HG03025 (cell line): ENCODE measurements around the gene CLSTN2.

Source experiments
- ATAC-seq: cut with Tn5 transposase; IDR thresholded peaks from one replicate; pipeline ENCODE4 v1.9.1; 2021; ENCODE audit warnings: mild to moderate bottlenecking, moderate library complexity; ENCODE audit not compliant: unreplicated experiment, low FRiP score

The CLSTN2 gene

GRCh38 chr3:139994891-139995290 is 59.9 kb downstream of the CLSTN2 start:
- no peak for ATAC-seq

GRCh38 chr3:140004271-140004670 is 69.3 kb downstream of the CLSTN2 start:
- no peak for ATAC-seq

GRCh38 chr3:140006331-140006730 is 71.3 kb downstream of the CLSTN2 start:
- no peak for ATAC-seq

GRCh38 chr3:140007081-140007480 is 72.1 kb downstream of the CLSTN2 start:
- ATAC-seq, result no peak

- no peak for ATAC-seq
These were observed 73.2 kb downstream of the CLSTN2 start for GRCh38 chr3:140007911-140008869.

GRCh38 chr3:140010391-140010790 is 75.4 kb downstream of the CLSTN2 start:
- no peak for ATAC-seq

- no peak for ATAC-seq
These were observed 76.1 kb downstream of the CLSTN2 start for GRCh38 chr3:140011086-140011485.

- ATAC-seq, result no peak
These were observed 76.8 kb downstream of the CLSTN2 start for GRCh38 chr3:140011611-140012277.

- ATAC-seq, result no peak
These were observed 78.2 kb downstream of the CLSTN2 start for GRCh38 chr3:140013220-140013619.

GRCh38 chr3:140014831-140015495 is 80.0 kb downstream of the CLSTN2 start:
- ATAC-seq, result no peak

GRCh38 chr3:140015741-140016140 is 80.8 kb downstream of the CLSTN2 start:
- ATAC-seq, result no peak

- ATAC-seq, result no peak
These were observed 83.6 kb downstream of the CLSTN2 start for GRCh38 chr3:140018556-140018955.

- ATAC-seq, result no peak
These were observed 85.0 kb downstream of the CLSTN2 start for GRCh38 chr3:140019946-140020345.

- ATAC-seq, result no peak
These were observed 85.6 kb downstream of the CLSTN2 start for GRCh38 chr3:140020541-140020940.

- no peak for ATAC-seq
These were observed 86.3 kb downstream of the CLSTN2 start for GRCh38 chr3:140021269-140021668.

- ATAC-seq, result no peak
These were observed 87.2 kb downstream of the CLSTN2 start for GRCh38 chr3:140022066-140022770.

GRCh38 chr3:140023616-140024530 is 88.9 kb downstream of the CLSTN2 start:
- no peak for ATAC-seq

GRCh38 chr3:140031170-140031569 is 96.2 kb downstream of the CLSTN2 start:
- ATAC-seq, result no peak

- ATAC-seq, result no peak
These were observed 99.1 kb downstream of the CLSTN2 start for GRCh38 chr3:140034058-140034457.
